ENCODE measurements around the gene RABEPK. TPM values are rescaled to one million over a fixed set of nuclear protein-coding genes. Genes with fewer than 3 reads are reported as not detected.
"Not testable (repeated sequence)": the region's sequence is repeated elsewhere in the genome, so short reads cannot be mapped to it uniquely, and the experiment has no call there.

RABEPK gene
- total and polyA plus RNA-seq, 12 donors, result 6.5 to 24.3 (median 10.2) TPM

DNA sequence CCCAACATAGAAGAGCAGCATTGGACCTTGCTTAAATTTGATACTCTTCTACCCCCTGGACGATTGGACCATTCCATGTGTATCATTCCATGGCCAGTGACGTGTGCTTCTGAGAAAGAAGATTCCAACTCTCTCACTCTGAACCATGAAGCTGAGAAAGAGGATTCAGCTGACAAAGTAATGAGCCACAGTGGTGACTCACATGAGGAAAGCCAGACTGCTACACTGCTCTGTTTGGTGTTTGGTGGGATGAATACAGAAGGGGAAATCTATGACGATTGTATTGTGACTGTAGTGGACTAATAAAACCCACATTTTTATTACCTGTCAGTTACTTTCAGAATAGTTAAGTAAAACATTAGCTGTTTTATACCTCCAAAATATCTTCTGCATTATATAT is 33.3 kb downstream of the RABEPK start:
- Histone ChIP-seq H3K36me3 (peaks cover 0 to 97% (median 45%) of the 10 kb centered on the region in 9 donors), H3K27me3 (no peaks in the 10 kb centered on the region), H3K9me3 (no peaks in the 10 kb centered on the region), H3K27ac (no peak overlapping the region), H3K4me3 (no peak overlapping the region), H3K4me1 (peaks cover 14 to 44% (median 38%) of the 10 kb centered on the region in 9 donors)
- intact Hi-C loops (cut with DNase I), result no loop called here
- WGBS, 2 donors, result 64 to 66% methylated on average over 3 of the region's 3 CpGs
- DNase-seq, result no peak
- TF ChIP-seq CTCF (IDR thresholded peaks at IDR 0.05), result no peak
- peak in 1 of 8 donors; percentile 66 for ATAC-seq

DNA sequence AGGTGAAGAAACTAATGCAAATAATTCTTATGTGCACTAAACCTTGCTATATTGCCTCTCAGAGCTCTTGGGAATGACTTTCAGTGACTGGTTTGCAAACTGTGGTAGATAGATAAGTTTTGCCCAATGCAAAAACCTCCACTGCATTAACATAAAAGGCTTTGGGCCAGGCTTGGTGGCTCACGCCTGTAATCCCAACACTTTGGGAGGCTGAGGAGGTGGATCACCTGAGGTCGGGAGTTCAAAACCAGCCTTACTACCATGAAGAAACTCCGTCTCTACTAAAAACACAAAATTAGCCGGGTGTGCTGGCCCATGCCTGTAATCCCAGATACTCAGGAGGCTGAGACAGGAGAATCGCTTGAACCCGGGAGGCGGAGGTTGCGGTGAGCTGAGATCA is 33.8 kb downstream of the RABEPK start:
- intact Hi-C loops (cut with DNase I); H3K4me3 ChIP-seq; DNase-seq; ATAC-seq; H3K27me3 ChIP-seq; H3K9me3 ChIP-seq; H3K27ac ChIP-seq: not testable (repeated sequence)
- H3K4me1 ChIP-seq, result peaks cover 16 to 48% (median 42%) of the 10 kb centered on the region in 9 donors
- WGBS, 2 donors, result 95 to 97% methylated on average over 8 of the region's 8 CpGs
- peaks cover 0 to 97% (median 50%) of the 10 kb centered on the region in 9 donors for H3K36me3 ChIP-seq

- ATAC-seq (no peak), DNase-seq (no peak)
- H3K4me3 ChIP-seq, result peak overlapping the region in 7 of 10 donors; percentile 2 to 93 (median 34)
- peaks cover 0 to 90% (median 52%) of the 10 kb centered on the region in 9 donors for H3K36me3 ChIP-seq
- H3K27me3 ChIP-seq, result no peaks in the 10 kb centered on the region
- TF ChIP-seq CTCF (IDR thresholded peaks at IDR 0.05), result no peak
- WGBS, 2 donors, result 44 to 51% methylated on average over 5 of the region's 5 CpGs
- intact Hi-C loops (cut with DNase I), result no loop called here
- peak overlapping the region in 1 of 10 donors; percentile 5 for H3K27ac ChIP-seq
- no peaks in the 10 kb centered on the region for H3K9me3 ChIP-seq
- H3K4me1 ChIP-seq, result peaks cover 24 to 60% (median 54%) of the 10 kb centered on the region in 9 donors
Measured at GRCh38 chr9:125235804-125236519, 35.6 kb downstream of the RABEPK start.

- H3K36me3 ChIP-seq, result peaks cover 0 to 83% (median 52%) of the 10 kb centered on the region in 9 donors
- H3K4me3 ChIP-seq, result peak overlapping the region in 8 of 10 donors; percentile 2 to 93 (median 55)
- WGBS, 2 donors, result 58 to 63% methylated on average over 5 of the region's 5 CpGs
- intact Hi-C loops (cut with DNase I); H3K9me3 ChIP-seq; DNase-seq; ATAC-seq; H3K27me3 ChIP-seq: not testable (repeated sequence)
- peak overlapping the region in 2 of 10 donors; percentile 9 to 21 for H3K27ac ChIP-seq
- H3K4me1 ChIP-seq, result peaks cover 24 to 60% (median 55%) of the 10 kb centered on the region in 9 donors
Measured at GRCh38 chr9:125236520-125237159, 36.3 kb downstream of the RABEPK start.

DNA sequence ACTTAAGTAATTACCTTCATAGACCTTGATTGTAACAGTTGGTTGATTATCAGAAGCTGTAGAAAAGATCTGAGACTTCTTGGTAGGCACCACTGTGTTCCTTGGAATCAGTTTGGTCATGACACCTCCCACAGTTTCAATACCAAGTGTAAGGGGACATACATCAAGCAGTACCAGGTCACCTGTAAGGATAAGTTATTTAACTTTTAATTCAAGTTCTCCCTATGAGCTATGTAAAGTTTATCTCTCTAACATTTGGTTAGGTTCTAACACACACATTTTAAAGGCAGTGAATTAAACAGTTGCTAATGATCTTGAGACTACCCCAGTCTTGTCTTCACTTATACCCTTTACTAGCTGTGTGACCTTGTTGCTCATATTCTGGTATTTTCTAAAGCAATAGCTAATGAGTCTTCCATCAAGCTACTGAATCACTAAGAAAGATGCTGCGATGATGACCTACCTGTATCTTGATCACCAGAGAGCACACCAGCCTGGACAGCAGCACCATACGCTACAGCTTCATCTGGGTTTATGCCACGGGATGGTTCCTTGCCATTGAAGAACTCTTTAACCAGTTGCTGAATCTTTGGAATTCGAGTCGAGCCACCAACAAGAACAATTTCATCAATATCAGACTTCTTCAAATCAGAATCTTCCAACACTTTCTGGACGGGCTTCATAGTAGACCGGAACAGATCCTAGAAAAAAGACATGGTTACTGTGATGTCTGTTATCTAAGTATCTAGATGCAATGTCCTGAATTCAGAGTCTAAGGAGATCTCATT is 38.0 kb downstream of the RABEPK start:
- TF ChIP-seq CTCF (IDR thresholded peaks at IDR 0.05), result no peak
- Histone ChIP-seq H3K4me1 (peaks cover 26 to 67% (median 63%) of the 10 kb centered on the region in 9 donors), H3K4me3 (peak overlapping the region in 9 of 10 donors; percentile 3 to 99 (median 88)), H3K36me3 (peaks cover 0 to 70% (median 52%) of the 10 kb centered on the region in 9 donors), H3K27ac (peak overlapping the region in 1 of 10 donors; percentile 21), H3K27me3 (no peaks in the 10 kb centered on the region), H3K9me3 (no peaks in the 10 kb centered on the region)
- 66 to 77% methylated on average over 7 of the region's 7 CpGs for WGBS, 2 donors
- no peak for ATAC-seq
- DNase-seq, result no peak
- intact Hi-C loops (cut with DNase I), result no loop called here
